ENCODE data around the gene COL4A3. TPM values are rescaled to one million over a fixed set of nuclear protein-coding genes. Genes with fewer than 3 reads are reported as not detected.
A peak's percentile ranks its signal among the peaks of the same experiment; 100 is the strongest.

Gene COL4A3
- total RNA-seq, 3 donors from 2014 or later: 2.9 to 3.7 (median 3.3) TPM

- H3K36me3 ChIP-seq: no peaks in the 10 kb centered on the region
- intact Hi-C loops (cut with DNase I; ENCODE audit: low total_unique reads): no loop called here
- H3K4me3 ChIP-seq: no peak overlapping the region
- no peaks in the 10 kb centered on the region for H3K9me3 ChIP-seq
- no peak for TF ChIP-seq POLR2AphosphoS5 (IDR thresholded peaks at IDR 0.05)
- TF ChIP-seq CTCF (IDR thresholded peaks at IDR 0.05): no peak
- TF ChIP-seq POLR2A (IDR thresholded peaks at IDR 0.05): no peak
- no peak for DNase-seq (ENCODE audit: low spot score in 2 of 2)
- H3K27me3 ChIP-seq: no peaks in the 10 kb centered on the region
- H3K4me1 ChIP-seq: no peaks in the 10 kb centered on the region
- no peak overlapping the region for H3K27ac ChIP-seq
Measured at GRCh38 chr2:227252831-227253230, 88.4 kb downstream of the COL4A3 start.

GRCh38 chr2:227256605-227257004 lies 92.2 kb downstream of the COL4A3 start:
- no peak for DNase-seq (ENCODE audit: low spot score in 2 of 2)
- intact Hi-C loops (cut with DNase I; ENCODE audit: low total_unique reads): no loop called here

GRCh38 chr2:227257820-227258219 lies 93.4 kb downstream of the COL4A3 start:
- Histone ChIP-seq H3K27ac (no peak overlapping the region), H3K4me3 (no peak overlapping the region), H3K9me3 (no peaks in the 10 kb centered on the region), H3K27me3 (no peaks in the 10 kb centered on the region), H3K4me1 (no peaks in the 10 kb centered on the region), H3K36me3 (no peaks in the 10 kb centered on the region)
- intact Hi-C loops (cut with DNase I; ENCODE audit: low total_unique reads): no loop called here
- DNase-seq (ENCODE audit: low spot score in 2 of 2): no peak
- TF ChIP-seq CTCF (IDR thresholded peaks at IDR 0.05) (no peak), POLR2A (IDR thresholded peaks at IDR 0.05) (no peak), POLR2AphosphoS5 (IDR thresholded peaks at IDR 0.05) (no peak)

More at GRCh38 chr2:227256605-227257004, 92.2 kb downstream of the COL4A3 start:
- Histone ChIP-seq H3K4me1 (no peaks in the 10 kb centered on the region), H3K27me3 (no peaks in the 10 kb centered on the region), H3K4me3 (no peak overlapping the region), H3K27ac (no peak overlapping the region), H3K36me3 (no peaks in the 10 kb centered on the region), H3K9me3 (no peaks in the 10 kb centered on the region)
- TF ChIP-seq POLR2A (IDR thresholded peaks at IDR 0.05) (no peak), POLR2AphosphoS5 (IDR thresholded peaks at IDR 0.05) (no peak), CTCF (IDR thresholded peaks at IDR 0.05) (no peak)

GRCh38 chr2:227260041-227260440 lies 95.6 kb downstream of the COL4A3 start:
- DNase-seq (ENCODE audit: low spot score in 2 of 2): no peak
- Histone ChIP-seq H3K4me3 (no peak overlapping the region), H3K4me1 (no peaks in the 10 kb centered on the region), H3K9me3 (no peaks in the 10 kb centered on the region), H3K36me3 (no peaks in the 10 kb centered on the region), H3K27ac (no peak overlapping the region), H3K27me3 (no peaks in the 10 kb centered on the region)
- intact Hi-C loops (cut with DNase I; ENCODE audit: low total_unique reads): no loop called here
- TF ChIP-seq POLR2AphosphoS5 (IDR thresholded peaks at IDR 0.05) (no peak), CTCF (IDR thresholded peaks at IDR 0.05) (no peak), POLR2A (IDR thresholded peaks at IDR 0.05) (no peak)

- Histone ChIP-seq H3K4me3 (no peak overlapping the region), H3K9me3 (no peaks in the 10 kb centered on the region), H3K27me3 (no peaks in the 10 kb centered on the region), H3K27ac (peak overlapping the region in 1 of 2 donors; percentile 48), H3K36me3 (no peaks in the 10 kb centered on the region), H3K4me1 (no peaks in the 10 kb centered on the region)
- no peak for TF ChIP-seq POLR2A (IDR thresholded peaks at IDR 0.05)
- peak in 1 of 2 donors; percentile 56 for DNase-seq (ENCODE audit: low spot score in 2 of 2)
- intact Hi-C loops (cut with DNase I; ENCODE audit: low total_unique reads): no loop called here
Measured at GRCh38 chr2:227267410-227268115, 103.1 kb downstream of the COL4A3 start.
